VCaP (cell line): ENCODE data around the gene RPL7A.

Experiments used
- H3K27ac ChIP-seq: fragments of 450-650 bp; 2 replicates; pipeline ENCODE4 v1.5.1; 2017
- TF ChIP-seq, protein P1 (sequence below): fragments of 450-650 bp; conservative IDR thresholded peaks from 2 replicates; pipeline ENCODE4 v1.5.1; 2017; ENCODE audit warnings: mild to moderate bottlenecking, moderate library complexity

The RPL7A gene

GRCh38 chr9:133332381-133332730 is 15.7 kb upstream of the RPL7A start:
- H3K27ac ChIP-seq: no peak overlapping the region
- TF ChIP-seq, protein P1, sequence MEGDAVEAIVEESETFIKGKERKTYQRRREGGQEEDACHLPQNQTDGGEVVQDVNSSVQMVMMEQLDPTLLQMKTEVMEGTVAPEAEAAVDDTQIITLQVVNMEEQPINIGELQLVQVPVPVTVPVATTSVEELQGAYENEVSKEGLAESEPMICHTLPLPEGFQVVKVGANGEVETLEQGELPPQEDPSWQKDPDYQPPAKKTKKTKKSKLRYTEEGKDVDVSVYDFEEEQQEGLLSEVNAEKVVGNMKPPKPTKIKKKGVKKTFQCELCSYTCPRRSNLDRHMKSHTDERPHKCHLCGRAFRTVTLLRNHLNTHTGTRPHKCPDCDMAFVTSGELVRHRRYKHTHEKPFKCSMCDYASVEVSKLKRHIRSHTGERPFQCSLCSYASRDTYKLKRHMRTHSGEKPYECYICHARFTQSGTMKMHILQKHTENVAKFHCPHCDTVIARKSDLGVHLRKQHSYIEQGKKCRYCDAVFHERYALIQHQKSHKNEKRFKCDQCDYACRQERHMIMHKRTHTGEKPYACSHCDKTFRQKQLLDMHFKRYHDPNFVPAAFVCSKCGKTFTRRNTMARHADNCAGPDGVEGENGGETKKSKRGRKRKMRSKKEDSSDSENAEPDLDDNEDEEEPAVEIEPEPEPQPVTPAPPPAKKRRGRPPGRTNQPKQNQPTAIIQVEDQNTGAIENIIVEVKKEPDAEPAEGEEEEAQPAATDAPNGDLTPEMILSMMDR: no peak

DNA sequence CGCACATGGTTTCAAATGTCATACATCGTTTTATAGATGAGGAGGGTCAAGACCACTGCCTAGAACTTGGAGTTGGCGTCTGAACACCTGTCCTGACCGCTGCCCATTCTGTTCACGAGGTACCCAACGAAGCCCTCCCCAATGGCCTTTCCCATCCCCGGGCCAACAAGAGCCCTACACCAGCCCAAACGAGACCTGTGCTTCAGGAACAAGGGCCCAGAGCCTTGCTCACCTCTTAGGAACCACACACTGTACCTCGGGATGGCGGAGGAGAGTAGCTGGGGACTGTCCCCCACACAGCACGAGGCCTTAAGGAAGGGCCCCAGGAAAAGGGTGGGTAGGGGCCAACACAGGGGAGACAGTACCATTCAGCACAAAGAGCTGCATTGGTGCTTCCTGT is 15.0 kb upstream of the RPL7A start:
- H3K27ac ChIP-seq: no peak overlapping the region
- TF ChIP-seq, protein P1: no peak

DNA sequence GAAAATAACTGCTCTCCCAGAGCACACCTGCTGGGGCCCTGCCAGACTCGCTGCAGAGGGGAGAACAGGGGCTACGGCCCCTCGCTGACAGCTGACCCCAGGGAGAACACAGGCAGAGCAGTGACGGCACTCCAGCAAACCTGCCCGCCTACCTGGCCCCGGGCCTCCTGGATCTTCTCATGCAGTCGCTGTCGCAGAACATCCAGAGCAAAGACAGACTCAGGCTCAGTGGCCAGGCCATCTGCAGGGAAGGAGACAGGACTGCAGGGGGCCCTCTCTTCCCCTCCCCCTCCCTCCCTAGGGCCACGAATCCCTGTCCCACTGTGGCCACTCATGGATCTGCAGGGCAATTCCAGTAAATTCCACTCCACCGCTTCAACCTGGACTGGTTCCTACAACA is 14.5 kb upstream of the RPL7A start:
- no peak overlapping the region for H3K27ac ChIP-seq
- TF ChIP-seq, protein P1: no peak

GRCh38 chr9:133334161-133334560 is 13.9 kb upstream of the RPL7A start:
- peak overlapping the region; percentile 96; the same call in 1 of the 2 replicates for H3K27ac ChIP-seq
- TF ChIP-seq, protein P1: no peak

- peak overlapping the region; percentile 96 for H3K27ac ChIP-seq
Measured at GRCh38 chr9:133334888-133335287, 13.1 kb upstream of the RPL7A start.

- H3K27ac ChIP-seq: peak within 1 kb of the TSS; percentile 96
- TF ChIP-seq, protein P1: no peak
Measured at GRCh38 chr9:133335924-133336811, 11.8 kb upstream of the RPL7A start, which contains the start of gene SURF6. SURF6 (minus strand) TSS chr9:133336188; CDS start chr9:133336132, 56 bp downstream.

GRCh38 chr9:133339641-133340040 is 8.4 kb upstream of the RPL7A start:
- TF ChIP-seq, protein P1: no peak
- H3K27ac ChIP-seq: no peak overlapping the region

- TF ChIP-seq, protein P1: no peak
- H3K27ac ChIP-seq: no peak overlapping the region
Measured at GRCh38 chr9:133340256-133340655, 7.8 kb upstream of the RPL7A start.
